T47D (cell line): ENCODE results near the gene RAB11FIP3.
"Not testable (repeated sequence)": the region's sequence is repeated elsewhere in the genome, so short reads cannot be mapped to it uniquely, and the experiment has no call there.

Experiments
- DNase-seq, 2 experiments: peaks; one replicate each; pipeline versions ENCODE4 v3.0.0 to v3.0.0-alpha.2; 2011 to 2012; ENCODE audit warnings: low read depth in 1 of 2, low spot score in 1 of 2
- JUND ChIP-seq: IDR thresholded peaks from 2 replicates; pipeline ENCODE4 v1.6.1; 2012; ENCODE audit warnings: low read depth
- in situ Hi-C: cut with HindIII; loops from 2 replicates; pipeline ENCODE4 v1.10.0; 2016; ENCODE audit warnings: low sequenced_read_pairs, low pct_unique_long_range_greater_than_20kb

The RAB11FIP3 gene

GRCh38 chr16:381012-381788 lies 44.2 kb upstream of the RAB11FIP3 start:
- DNase-seq, result no peak
- no peak for TF ChIP-seq JUND
- in situ Hi-C loops, result no loop called here

GRCh38 chr16:381789-382717 lies 43.4 kb upstream of the RAB11FIP3 start, which contains the start of gene PGAP6:
Gene PGAP6, minus strand, starts transcription at chr16:381978. Its CDS starts 157 bp downstream, at chr16:381821.
- in situ Hi-C loops, result no loop called here
- peak in 1 of 2 experiments; percentile 76 for DNase-seq

GRCh38 chr16:383326-384051 lies 42.0 kb upstream of the RAB11FIP3 start:
- in situ Hi-C loops, result no loop called here
- DNase-seq, result peak in 1 of 2 experiments; percentile 94
- TF ChIP-seq JUND, result no peak

More at GRCh38 chr16:381789-382717, 43.4 kb upstream of the RAB11FIP3 start, which contains the start of gene PGAP6:
- TF ChIP-seq JUND, result no peak

- DNase-seq, result peak in 1 of 2 experiments; percentile 37
- in situ Hi-C loops, result no loop called here
- TF ChIP-seq JUND, result no peak
Measured at GRCh38 chr16:386641-387156, 38.8 kb upstream of the RAB11FIP3 start.

- in situ Hi-C loops, DNase-seq: not testable (repeated sequence)
Measured at GRCh38 chr16:387761-388666, 37.4 kb upstream of the RAB11FIP3 start.

- no peak for TF ChIP-seq JUND
- in situ Hi-C loops, result no loop called here
- no peak for DNase-seq
Measured at GRCh38 chr16:389352-389751, 36.1 kb upstream of the RAB11FIP3 start.

- TF ChIP-seq JUND, result no peak
- peak in 1 of 2 experiments; percentile 72 for DNase-seq
- in situ Hi-C loops, result no loop called here
Measured at GRCh38 chr16:391885-392335, 33.5 kb upstream of the RAB11FIP3 start.

- TF ChIP-seq JUND, result no peak
- no peak for DNase-seq
- in situ Hi-C loops, result no loop called here
Measured at GRCh38 chr16:392450-393030, 32.9 kb upstream of the RAB11FIP3 start.

- in situ Hi-C loops, result no loop called here
- no peak for TF ChIP-seq JUND
Measured at GRCh38 chr16:396199-396598, 29.2 kb upstream of the RAB11FIP3 start.

GRCh38 chr16:396605-397004 lies 28.8 kb upstream of the RAB11FIP3 start:
- in situ Hi-C loops, result no loop called here
- DNase-seq, result no peak
- no peak for TF ChIP-seq JUND

More at GRCh38 chr16:396199-396598, 29.2 kb upstream of the RAB11FIP3 start:
- DNase-seq, result no peak
